Measurements from ENCODE around the gene GLE1.

DNA sequence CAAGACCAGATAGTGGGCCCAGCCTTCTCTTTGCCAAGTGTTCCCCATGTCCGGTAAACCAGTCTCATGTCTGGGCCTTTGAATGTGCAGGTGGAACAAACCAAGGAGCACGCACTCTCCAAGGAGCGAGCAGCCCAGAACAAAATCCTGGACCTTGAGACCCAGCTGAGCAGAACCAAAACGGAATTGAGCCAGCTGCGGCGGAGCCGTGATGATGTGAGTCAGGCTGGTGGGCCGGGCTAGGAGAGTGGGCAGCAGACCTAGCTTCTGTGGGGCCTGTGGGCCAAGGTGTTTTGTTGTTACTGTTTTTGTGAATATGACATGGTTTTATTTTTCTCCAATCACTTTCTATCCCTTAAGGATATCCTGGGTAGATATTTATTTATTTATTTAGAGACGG, 5.6 kb upstream of the GLE1 start:
- TF ChIP-seq, protein P1, sequence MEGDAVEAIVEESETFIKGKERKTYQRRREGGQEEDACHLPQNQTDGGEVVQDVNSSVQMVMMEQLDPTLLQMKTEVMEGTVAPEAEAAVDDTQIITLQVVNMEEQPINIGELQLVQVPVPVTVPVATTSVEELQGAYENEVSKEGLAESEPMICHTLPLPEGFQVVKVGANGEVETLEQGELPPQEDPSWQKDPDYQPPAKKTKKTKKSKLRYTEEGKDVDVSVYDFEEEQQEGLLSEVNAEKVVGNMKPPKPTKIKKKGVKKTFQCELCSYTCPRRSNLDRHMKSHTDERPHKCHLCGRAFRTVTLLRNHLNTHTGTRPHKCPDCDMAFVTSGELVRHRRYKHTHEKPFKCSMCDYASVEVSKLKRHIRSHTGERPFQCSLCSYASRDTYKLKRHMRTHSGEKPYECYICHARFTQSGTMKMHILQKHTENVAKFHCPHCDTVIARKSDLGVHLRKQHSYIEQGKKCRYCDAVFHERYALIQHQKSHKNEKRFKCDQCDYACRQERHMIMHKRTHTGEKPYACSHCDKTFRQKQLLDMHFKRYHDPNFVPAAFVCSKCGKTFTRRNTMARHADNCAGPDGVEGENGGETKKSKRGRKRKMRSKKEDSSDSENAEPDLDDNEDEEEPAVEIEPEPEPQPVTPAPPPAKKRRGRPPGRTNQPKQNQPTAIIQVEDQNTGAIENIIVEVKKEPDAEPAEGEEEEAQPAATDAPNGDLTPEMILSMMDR (IDR thresholded peaks at IDR 0.05), result no peak
- no peak for TF ChIP-seq POLR2A (IDR thresholded peaks at IDR 0.05)
